Fibroblast of lung (primary cell): ENCODE measurements around the gene NINL. TPM values are rescaled to one million over a fixed set of nuclear protein-coding genes. Genes with fewer than 3 reads are reported as not detected.
"Not testable (repeated sequence)": the region's sequence is repeated elsewhere in the genome, so short reads cannot be mapped to it uniquely, and the experiment has no call there.

Experiments
- DNase-seq, 2 donors: peaks; one replicate each; pipeline versions ENCODE4 v3.0.0 to v3.0.0-alpha.2; 2010; ENCODE audit warnings: low read depth in 2 of 2
- H2AFZ ChIP-seq: 2 replicates; pipeline ENCODE4 v1.5.1; 2012; ENCODE audit warnings: low read length, control low read depth, inconsistent platforms
- H3K27ac ChIP-seq: 2 replicates; pipeline ENCODE4 v1.5.1; 2011; ENCODE audit warnings: low read length, control low read depth; ENCODE audit not compliant: insufficient read depth
- H3K27me3 ChIP-seq: 2 replicates; pipeline ENCODE4 v1.5.1; 2011; ENCODE audit warnings: mild to moderate bottlenecking, low read length; ENCODE audit not compliant: control insufficient read depth, insufficient read depth
- H3K36me3 ChIP-seq: 2 replicates; pipeline ENCODE4 v1.5.1; 2011; ENCODE audit warnings: low read length; ENCODE audit not compliant: control insufficient read depth, insufficient read depth
- H3K4me1 ChIP-seq: 2 replicates; pipeline ENCODE4 v1.5.1; 2011; ENCODE audit warnings: low read length; ENCODE audit not compliant: control insufficient read depth, insufficient read depth; ENCODE audit errors: extremely low read depth
- H3K4me2 ChIP-seq: 2 replicates; pipeline ENCODE4 v1.5.1; 2011; ENCODE audit warnings: low read length, control low read depth; ENCODE audit not compliant: insufficient read depth; ENCODE audit errors: extremely low read depth
- H3K4me3 ChIP-seq, 4 experiments: fragments of 200-600 bp in 1 of 4; sonication (generic) in 1 of 4; replicated peaks in 1 of 4; 2 replicates each; pipeline ENCODE4 v1.5.1; 2011 to 2016; ENCODE audit warnings: low read length in 4 of 4, low read depth in 3 of 4, mild to moderate bottlenecking in 3 of 4, control low read depth in 2 of 4, inconsistent platforms in 1 of 4, mixed read lengths in 1 of 4; ENCODE audit not compliant: insufficient read depth in 1 of 4; ENCODE audit errors: control extremely low read depth in 1 of 4
- H3K79me2 ChIP-seq: 2 replicates; pipeline ENCODE4 v1.5.1; 2012; ENCODE audit warnings: mild to moderate bottlenecking, low read length, inconsistent platforms; ENCODE audit not compliant: control insufficient read depth, insufficient read depth
- H3K9ac ChIP-seq: 2 replicates; pipeline ENCODE4 v1.5.1; 2011; ENCODE audit warnings: mild to moderate bottlenecking, low read length, control low read depth; ENCODE audit not compliant: insufficient read depth
- H3K9me3 ChIP-seq: 2 replicates; pipeline ENCODE4 v1.5.1; 2012; ENCODE audit warnings: low read depth, low read length; ENCODE audit not compliant: control insufficient read depth, insufficient read depth
- H4K20me1 ChIP-seq: 2 replicates; pipeline ENCODE4 v1.5.1; 2011; ENCODE audit warnings: low read length; ENCODE audit not compliant: control insufficient read depth, insufficient read depth; ENCODE audit errors: extremely low read depth
- EZH2 ChIP-seq: IDR thresholded peaks from 2 replicates; pipeline ENCODE4 v1.5.1; 2012; ENCODE audit warnings: low read length, control low read depth, mild to moderate bottlenecking; ENCODE audit errors: missing control alignments
- polyA plus RNA-seq, 2 donors: library from polyadenylated mRNA; depleted of rRNA in 1 of 2; stranded (reverse) in 1 of 2; unstranded in 1 of 2; fragments of >200 nt; gene quantifications; 2 replicates each; pipeline ENCODE4 v1.2.1, GENCODE V29; 2011 to 2012; ENCODE audit warnings: missing spikeins in 1 of 2
- total RNA-seq: library from RNA; depleted of rRNA; stranded (reverse); fragments of >200 nt; gene quantifications from 2 replicates; pipeline ENCODE4 v1.2.1, GENCODE V29; 2014
- TF ChIP-seq, protein P1 (sequence below), 2 donors: IDR thresholded peaks in 1 of 2; conservative IDR thresholded peaks in 1 of 2; 1 replicate in 1 of 2; 2 replicates in 1 of 2; pipeline ENCODE4 v1.5.1; 2011 to 2012; ENCODE audit warnings: low read length in 2 of 2, control low read depth in 1 of 2, inconsistent platforms in 1 of 2, low read depth in 1 of 2, mild to moderate bottlenecking in 1 of 2

The NINL gene
- total and polyA plus RNA-seq, 2 donors (not counting 1 experiment from before 2014, with no cell fraction given): 4.4 to 16.3 TPM

DNA sequence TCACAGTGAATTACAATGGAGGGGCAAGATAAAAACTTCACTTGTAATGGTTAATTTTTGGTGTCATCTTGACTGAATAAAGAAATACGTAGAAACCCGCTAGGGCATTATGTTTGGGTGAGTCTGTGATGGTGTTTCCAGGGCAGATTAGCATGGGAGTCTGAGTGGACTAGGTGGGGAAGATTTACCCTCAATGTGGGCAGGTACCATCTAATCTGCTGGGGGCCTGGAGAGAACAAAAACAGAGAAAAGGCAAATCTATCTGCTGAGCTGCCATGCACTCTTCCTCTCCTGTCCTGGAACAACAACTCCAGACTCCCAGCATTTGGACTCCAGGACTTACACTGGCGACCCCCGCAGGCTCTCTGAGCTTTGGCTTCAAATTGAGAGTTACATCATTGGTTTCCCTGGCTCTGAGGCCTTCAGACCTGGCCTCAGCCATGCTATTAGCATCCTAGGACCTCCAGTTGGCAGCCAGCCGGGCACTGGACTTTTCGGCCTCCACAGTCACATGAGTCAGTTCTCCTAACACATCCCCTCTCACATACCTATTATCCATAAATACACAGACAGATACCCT is 19.7 kb downstream of the NINL start:
- no peaks in the 10 kb centered on the region for H3K36me3 ChIP-seq
- no peak for DNase-seq
- H3K4me1 ChIP-seq: no peaks in the 10 kb centered on the region
- H3K79me2 ChIP-seq: no peaks in the 10 kb centered on the region
- no peaks in the 10 kb centered on the region for H3K9me3 ChIP-seq
- no peak overlapping the region for H3K9ac ChIP-seq
- TF ChIP-seq, protein P1, sequence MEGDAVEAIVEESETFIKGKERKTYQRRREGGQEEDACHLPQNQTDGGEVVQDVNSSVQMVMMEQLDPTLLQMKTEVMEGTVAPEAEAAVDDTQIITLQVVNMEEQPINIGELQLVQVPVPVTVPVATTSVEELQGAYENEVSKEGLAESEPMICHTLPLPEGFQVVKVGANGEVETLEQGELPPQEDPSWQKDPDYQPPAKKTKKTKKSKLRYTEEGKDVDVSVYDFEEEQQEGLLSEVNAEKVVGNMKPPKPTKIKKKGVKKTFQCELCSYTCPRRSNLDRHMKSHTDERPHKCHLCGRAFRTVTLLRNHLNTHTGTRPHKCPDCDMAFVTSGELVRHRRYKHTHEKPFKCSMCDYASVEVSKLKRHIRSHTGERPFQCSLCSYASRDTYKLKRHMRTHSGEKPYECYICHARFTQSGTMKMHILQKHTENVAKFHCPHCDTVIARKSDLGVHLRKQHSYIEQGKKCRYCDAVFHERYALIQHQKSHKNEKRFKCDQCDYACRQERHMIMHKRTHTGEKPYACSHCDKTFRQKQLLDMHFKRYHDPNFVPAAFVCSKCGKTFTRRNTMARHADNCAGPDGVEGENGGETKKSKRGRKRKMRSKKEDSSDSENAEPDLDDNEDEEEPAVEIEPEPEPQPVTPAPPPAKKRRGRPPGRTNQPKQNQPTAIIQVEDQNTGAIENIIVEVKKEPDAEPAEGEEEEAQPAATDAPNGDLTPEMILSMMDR (conservative IDR thresholded peaks at IDR 0.05 in 1 of 2, IDR thresholded peaks at IDR 0.05 in 1 of 2; ENCODE audit: low read depth in 1 of 2, low read length in 2 of 2): no peak
- TF ChIP-seq EZH2: no peak
- H3K4me3 ChIP-seq: no peak overlapping the region
- no peak overlapping the region for H2AFZ ChIP-seq
- no peaks in the 10 kb centered on the region for H4K20me1 ChIP-seq
- no peaks in the 10 kb centered on the region for H3K27me3 ChIP-seq
- H3K27ac ChIP-seq: no peak overlapping the region
- H3K4me2 ChIP-seq: no peak overlapping the region

DNA sequence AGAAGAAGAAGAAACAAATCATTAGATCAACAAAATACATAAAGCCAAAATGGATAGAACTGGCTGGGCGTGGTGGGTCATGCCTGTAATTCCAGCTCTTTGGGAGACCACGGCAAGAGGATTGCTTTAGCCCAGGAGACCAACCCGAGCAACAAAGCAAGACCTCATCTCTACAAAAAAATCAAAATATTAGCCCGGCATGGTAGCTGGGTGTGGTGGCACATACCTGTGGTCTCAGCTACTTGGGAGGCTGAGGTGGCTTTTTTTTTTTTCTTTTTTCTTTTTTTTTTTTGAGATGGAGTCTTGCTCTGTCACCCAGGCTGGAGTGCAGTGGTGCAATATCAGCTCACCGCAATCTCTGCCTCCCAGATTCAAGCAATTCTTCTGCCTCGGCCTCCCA is 21.5 kb downstream of the NINL start:
- Histone ChIP-seq H3K36me3 (no peaks in the 10 kb centered on the region), H4K20me1 (no peaks in the 10 kb centered on the region), H3K4me2 (no peak overlapping the region), H3K27me3 (no peaks in the 10 kb centered on the region), H2AFZ (no peak overlapping the region), H3K4me1 (no peaks in the 10 kb centered on the region), H3K9me3 (no peaks in the 10 kb centered on the region), H3K9ac (no peak overlapping the region), H3K27ac (no peak overlapping the region), H3K79me2 (no peaks in the 10 kb centered on the region), H3K4me3 (no peak overlapping the region)
- TF ChIP-seq, protein P1 (conservative IDR thresholded peaks at IDR 0.05 in 1 of 2, IDR thresholded peaks at IDR 0.05 in 1 of 2; ENCODE audit: low read depth in 1 of 2, low read length in 2 of 2): no peak
- TF ChIP-seq EZH2: no peak
- DNase-seq: no peak

DNA sequence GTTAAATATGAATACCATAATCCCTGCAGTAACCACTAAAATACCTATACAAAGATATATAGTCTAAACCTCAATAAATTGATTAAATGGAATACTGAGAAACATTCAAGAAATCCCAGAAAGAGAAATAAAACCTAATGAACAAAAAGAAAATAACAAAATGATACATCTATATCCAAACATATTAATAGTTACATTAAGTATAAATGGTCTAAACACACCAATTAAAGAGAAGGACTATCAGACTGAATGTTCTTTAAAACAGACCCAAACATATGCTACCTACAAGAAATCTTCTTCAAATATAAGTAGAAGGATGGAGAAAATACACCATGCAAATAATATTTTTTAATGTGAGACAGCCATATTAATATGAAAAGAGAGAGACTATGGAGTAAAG is 22.0 kb downstream of the NINL start:
- H4K20me1 ChIP-seq: no peaks in the 10 kb centered on the region

DNA sequence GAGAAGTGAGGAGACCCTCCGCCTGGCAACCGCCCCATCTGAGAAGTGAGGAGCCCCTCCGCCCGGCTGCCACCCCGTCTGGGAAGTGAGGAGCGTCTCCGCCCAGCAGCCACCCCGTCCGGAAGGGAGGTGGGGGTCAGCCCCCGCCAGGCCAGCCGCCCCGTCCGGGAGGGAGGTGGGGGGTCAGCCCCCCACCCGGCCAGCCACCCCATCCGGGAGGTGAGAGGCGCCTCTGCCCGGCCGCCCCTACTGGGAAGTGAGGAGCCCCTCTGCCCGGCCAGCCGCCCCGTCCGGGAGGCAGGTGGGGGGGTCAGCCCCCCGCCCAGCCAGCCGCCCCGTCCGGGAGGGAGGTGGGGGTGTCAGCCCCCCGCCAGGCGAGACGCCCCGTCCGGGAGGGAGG is 23.6 kb downstream of the NINL start:
- not testable (repeated sequence) for H3K27me3 ChIP-seq, H4K20me1 ChIP-seq, H2AFZ ChIP-seq, DNase-seq, H3K27ac ChIP-seq, H3K9me3 ChIP-seq, H3K4me3 ChIP-seq, H3K9ac ChIP-seq, H3K79me2 ChIP-seq, H3K4me2 ChIP-seq, H3K36me3 ChIP-seq, H3K4me1 ChIP-seq

More for the DNA sequence above, 22.0 kb downstream of the NINL start:
- H3K36me3 ChIP-seq: no peaks in the 10 kb centered on the region
- no peak overlapping the region for H3K4me2 ChIP-seq
- H3K27me3 ChIP-seq: no peaks in the 10 kb centered on the region
- TF ChIP-seq, protein P1 (conservative IDR thresholded peaks at IDR 0.05 in 1 of 2, IDR thresholded peaks at IDR 0.05 in 1 of 2; ENCODE audit: low read depth in 1 of 2, low read length in 2 of 2): no peak
- TF ChIP-seq EZH2: no peak
- H3K4me3 ChIP-seq: no peak overlapping the region
- no peak for DNase-seq
- H3K79me2 ChIP-seq: no peaks in the 10 kb centered on the region
- H2AFZ ChIP-seq: no peak overlapping the region
- H3K9ac ChIP-seq: no peak overlapping the region
- no peaks in the 10 kb centered on the region for H3K4me1 ChIP-seq
- no peaks in the 10 kb centered on the region for H3K9me3 ChIP-seq
- H3K27ac ChIP-seq: no peak overlapping the region
